ENCODE results near the gene NCOR2.

The NCOR2 gene

GRCh38 chr12:124599074-124599999, 31.9 kb upstream of the NCOR2 start:
- H3K36me3 ChIP-seq (ENCODE audit: control insufficient read depth, insufficient read depth, low read length) = no peaks in the 10 kb centered on the region
- H3K9me3 ChIP-seq (ENCODE audit: control insufficient read depth, low read length) = no peaks in the 10 kb centered on the region
- 80 to 83% methylated on average over 1 to 4 of the region's 10 CpGs for WGBS, 2 experiments (ENCODE audit: insufficient coverage in 2 of 2)
- H3K4me1 ChIP-seq (ENCODE audit: control insufficient read depth, insufficient read depth, low read length, poor library complexity, severe bottlenecking) = no peaks in the 10 kb centered on the region
- no peak overlapping the region for H3K4me3 ChIP-seq (ENCODE audit: extremely low read depth, insufficient read depth, low read length, poor library complexity, severe bottlenecking)
- H3K27ac ChIP-seq (ENCODE audit: low read depth, low read length, severe bottlenecking) = no peak overlapping the region

- Histone ChIP-seq H3K9me3 (ENCODE audit: control insufficient read depth, low read length) (no peaks in the 10 kb centered on the region), H3K27ac (ENCODE audit: low read depth, low read length, severe bottlenecking) (no peak overlapping the region), H3K4me3 (ENCODE audit: extremely low read depth, insufficient read depth, low read length, poor library complexity, severe bottlenecking) (no peak overlapping the region), H3K4me1 (ENCODE audit: control insufficient read depth, insufficient read depth, low read length, poor library complexity, severe bottlenecking) (no peaks in the 10 kb centered on the region), H3K36me3 (ENCODE audit: control insufficient read depth, insufficient read depth, low read length) (no peaks in the 10 kb centered on the region)
- WGBS, 2 experiments (ENCODE audit: insufficient coverage in 2 of 2) = 57 to 92% methylated on average over 1 to 2 of the region's 2 CpGs
Measured at GRCh38 chr12:124597041-124597440, 29.6 kb upstream of the NCOR2 start.

GRCh38 chr12:124595444-124595843, 28.0 kb upstream of the NCOR2 start:
- Histone ChIP-seq H3K9me3 (ENCODE audit: control insufficient read depth, low read length) (peaks cover 5% of the 10 kb centered on the region), H3K4me1 (ENCODE audit: control insufficient read depth, insufficient read depth, low read length, poor library complexity, severe bottlenecking) (no peaks in the 10 kb centered on the region), H3K36me3 (ENCODE audit: control insufficient read depth, insufficient read depth, low read length) (no peaks in the 10 kb centered on the region), H3K4me3 (ENCODE audit: extremely low read depth, insufficient read depth, low read length, poor library complexity, severe bottlenecking) (no peak overlapping the region), H3K27ac (ENCODE audit: low read depth, low read length, severe bottlenecking) (no peak overlapping the region)
- 86 to 100% methylated on average over 2 of the region's 4 CpGs for WGBS, 2 experiments (ENCODE audit: insufficient coverage in 2 of 2)

- H3K9me3 ChIP-seq (ENCODE audit: control insufficient read depth, low read length) = peaks cover 10% of the 10 kb centered on the region
- no peak overlapping the region for H3K27ac ChIP-seq (ENCODE audit: low read depth, low read length, severe bottlenecking)
- H3K4me3 ChIP-seq (ENCODE audit: extremely low read depth, insufficient read depth, low read length, poor library complexity, severe bottlenecking) = no peak overlapping the region
- no peaks in the 10 kb centered on the region for H3K36me3 ChIP-seq (ENCODE audit: control insufficient read depth, insufficient read depth, low read length)
- H3K4me1 ChIP-seq (ENCODE audit: control insufficient read depth, insufficient read depth, low read length, poor library complexity, severe bottlenecking) = no peaks in the 10 kb centered on the region
- 90 to 95% methylated on average over 6 of the region's 6 CpGs for WGBS, 2 experiments (ENCODE audit: insufficient coverage in 2 of 2)
Measured at GRCh38 chr12:124594851-124595250, 27.4 kb upstream of the NCOR2 start.

- Histone ChIP-seq H3K4me1 (ENCODE audit: control insufficient read depth, insufficient read depth, low read length, poor library complexity, severe bottlenecking) (peaks cover 4% of the 10 kb centered on the region), H3K36me3 (ENCODE audit: control insufficient read depth, insufficient read depth, low read length) (no peaks in the 10 kb centered on the region), H3K27ac (ENCODE audit: low read depth, low read length, severe bottlenecking) (no peak overlapping the region), H3K9me3 (ENCODE audit: control insufficient read depth, low read length) (peaks cover 10% of the 10 kb centered on the region), H3K4me3 (ENCODE audit: extremely low read depth, insufficient read depth, low read length, poor library complexity, severe bottlenecking) (no peak overlapping the region)
- 90 to 95% methylated on average over 4 to 5 of the region's 5 CpGs for WGBS, 2 experiments (ENCODE audit: insufficient coverage in 2 of 2)
Measured at GRCh38 chr12:124593851-124594401, 26.5 kb upstream of the NCOR2 start.

- H3K27ac ChIP-seq (ENCODE audit: low read depth, low read length, severe bottlenecking) = no peak overlapping the region
- H3K9me3 ChIP-seq (ENCODE audit: control insufficient read depth, low read length) = peaks cover 10% of the 10 kb centered on the region
- H3K4me3 ChIP-seq (ENCODE audit: extremely low read depth, insufficient read depth, low read length, poor library complexity, severe bottlenecking) = no peak overlapping the region
- no peaks in the 10 kb centered on the region for H3K36me3 ChIP-seq (ENCODE audit: control insufficient read depth, insufficient read depth, low read length)
- WGBS, 2 experiments (ENCODE audit: insufficient coverage in 2 of 2) = 77 to 81% methylated on average over 14 of the region's 14 CpGs
- peaks cover 9% of the 10 kb centered on the region for H3K4me1 ChIP-seq (ENCODE audit: control insufficient read depth, insufficient read depth, low read length, poor library complexity, severe bottlenecking)
Measured at GRCh38 chr12:124593176-124593575, 25.8 kb upstream of the NCOR2 start.

GRCh38 chr12:124592481-124593160, 25.2 kb upstream of the NCOR2 start:
- H3K9me3 ChIP-seq (ENCODE audit: control insufficient read depth, low read length) = peaks cover 10% of the 10 kb centered on the region
- no peak overlapping the region for H3K4me3 ChIP-seq (ENCODE audit: extremely low read depth, insufficient read depth, low read length, poor library complexity, severe bottlenecking)
- WGBS, 2 experiments (ENCODE audit: insufficient coverage in 2 of 2) = 74 to 82% methylated on average over 17 to 19 of the region's 21 CpGs
- peaks cover 9% of the 10 kb centered on the region for H3K4me1 ChIP-seq (ENCODE audit: control insufficient read depth, insufficient read depth, low read length, poor library complexity, severe bottlenecking)
- no peaks in the 10 kb centered on the region for H3K36me3 ChIP-seq (ENCODE audit: control insufficient read depth, insufficient read depth, low read length)
- H3K27ac ChIP-seq (ENCODE audit: low read depth, low read length, severe bottlenecking) = peak overlapping the region; percentile 36

- Histone ChIP-seq H3K4me1 (ENCODE audit: control insufficient read depth, insufficient read depth, low read length, poor library complexity, severe bottlenecking) (peaks cover 9% of the 10 kb centered on the region), H3K9me3 (ENCODE audit: control insufficient read depth, low read length) (peaks cover 10% of the 10 kb centered on the region), H3K27ac (ENCODE audit: low read depth, low read length, severe bottlenecking) (no peak overlapping the region), H3K36me3 (ENCODE audit: control insufficient read depth, insufficient read depth, low read length) (no peaks in the 10 kb centered on the region), H3K4me3 (ENCODE audit: extremely low read depth, insufficient read depth, low read length, poor library complexity, severe bottlenecking) (no peak overlapping the region)
- WGBS, 2 experiments (ENCODE audit: insufficient coverage in 2 of 2) = 83 to 84% methylated on average over 4 to 6 of the region's 6 CpGs
Measured at GRCh38 chr12:124592050-124592449, 24.6 kb upstream of the NCOR2 start.

- Histone ChIP-seq H3K9me3 (ENCODE audit: control insufficient read depth, low read length) (peaks cover 10% of the 10 kb centered on the region), H3K27ac (ENCODE audit: low read depth, low read length, severe bottlenecking) (no peak overlapping the region), H3K4me1 (ENCODE audit: control insufficient read depth, insufficient read depth, low read length, poor library complexity, severe bottlenecking) (peaks cover 9% of the 10 kb centered on the region), H3K36me3 (ENCODE audit: control insufficient read depth, insufficient read depth, low read length) (no peaks in the 10 kb centered on the region), H3K4me3 (ENCODE audit: extremely low read depth, insufficient read depth, low read length, poor library complexity, severe bottlenecking) (no peak overlapping the region)
- WGBS, 2 experiments (ENCODE audit: insufficient coverage in 2 of 2) = 92 to 100% methylated on average over 4 of the region's 6 CpGs
Measured at GRCh38 chr12:124590447-124590846, 23.0 kb upstream of the NCOR2 start.

GRCh38 chr12:124588751-124589267, 21.4 kb upstream of the NCOR2 start:
- Histone ChIP-seq H3K4me1 (ENCODE audit: control insufficient read depth, insufficient read depth, low read length, poor library complexity, severe bottlenecking) (peaks cover 9% of the 10 kb centered on the region), H3K4me3 (ENCODE audit: extremely low read depth, insufficient read depth, low read length, poor library complexity, severe bottlenecking) (no peak overlapping the region), H3K36me3 (ENCODE audit: control insufficient read depth, insufficient read depth, low read length) (no peaks in the 10 kb centered on the region), H3K9me3 (ENCODE audit: control insufficient read depth, low read length) (peaks cover 10% of the 10 kb centered on the region), H3K27ac (ENCODE audit: low read depth, low read length, severe bottlenecking) (peak overlapping the region; percentile 53)
- WGBS, 2 experiments (ENCODE audit: insufficient coverage in 2 of 2) = 77 to 78% methylated on average over 9 of the region's 9 CpGs
